ENCODE measurements around the gene CRYBA1.
A peak's percentile ranks its signal among the peaks of the same experiment; 100 is the strongest.

Gene CRYBA1

GRCh38 chr17:29283496-29283895 is 36.8 kb downstream of the CRYBA1 start:
- TF ChIP-seq REST (IDR thresholded peaks at IDR 0.05; ENCODE audit: insufficient read depth in 1 of 2, low read depth in 2 of 2, low read length in 2 of 2) (no peak), FOXP2 (optimal IDR thresholded peaks at IDR 0.05; ENCODE audit: borderline replicate concordance, extremely low read depth, extremely low read length, insufficient read depth) (no peak), TAF1 (IDR thresholded peaks at IDR 0.05; ENCODE audit: borderline replicate concordance, insufficient read depth, low read length) (no peak), POLR2AphosphoS5 (IDR thresholded peaks at IDR 0.05; ENCODE audit: low read depth, low read length) (no peak), SIN3A (IDR thresholded peaks at IDR 0.05; ENCODE audit: borderline replicate concordance, insufficient read depth, low read length) (no peak)

DNA sequence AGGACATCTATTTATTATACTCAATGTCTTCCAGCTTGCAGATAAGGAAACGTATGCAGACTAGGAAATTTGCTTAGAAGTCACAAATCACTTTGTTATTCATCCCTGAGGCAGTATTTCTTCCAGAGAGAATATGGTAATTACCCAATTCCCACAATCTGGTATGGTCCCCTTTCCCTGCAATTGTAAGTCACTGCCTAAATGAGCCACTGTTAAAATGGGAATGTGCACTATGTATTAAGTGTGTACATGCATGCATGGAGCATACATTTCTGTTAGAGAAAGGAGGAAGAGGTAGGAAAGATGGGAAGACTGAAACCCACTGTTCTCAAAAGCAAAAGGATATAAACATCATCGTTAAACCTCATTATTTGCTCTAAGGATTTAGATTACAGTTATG is 37.3 kb downstream of the CRYBA1 start:
- TF ChIP-seq TAF1 (IDR thresholded peaks at IDR 0.05; ENCODE audit: borderline replicate concordance, insufficient read depth, low read length) (no peak), SIN3A (IDR thresholded peaks at IDR 0.05; ENCODE audit: borderline replicate concordance, insufficient read depth, low read length) (no peak), POLR2AphosphoS5 (IDR thresholded peaks at IDR 0.05; ENCODE audit: low read depth, low read length) (no peak), REST (IDR thresholded peaks at IDR 0.05; ENCODE audit: insufficient read depth in 1 of 2, low read depth in 2 of 2, low read length in 2 of 2) (no peak)

- TF ChIP-seq TAF1 (IDR thresholded peaks at IDR 0.05; ENCODE audit: borderline replicate concordance, insufficient read depth, low read length) (no peak), SIN3A (IDR thresholded peaks at IDR 0.05; ENCODE audit: borderline replicate concordance, insufficient read depth, low read length) (no peak), REST (IDR thresholded peaks at IDR 0.05; ENCODE audit: insufficient read depth in 1 of 2, low read depth in 2 of 2, low read length in 2 of 2) (no peak), FOXP2 (optimal IDR thresholded peaks at IDR 0.05; ENCODE audit: borderline replicate concordance, extremely low read depth, extremely low read length, insufficient read depth) (no peak), POLR2AphosphoS5 (IDR thresholded peaks at IDR 0.05; ENCODE audit: low read depth, low read length) (no peak)
Observed at GRCh38 chr17:29289852-29290251, 43.2 kb downstream of the CRYBA1 start.

DNA sequence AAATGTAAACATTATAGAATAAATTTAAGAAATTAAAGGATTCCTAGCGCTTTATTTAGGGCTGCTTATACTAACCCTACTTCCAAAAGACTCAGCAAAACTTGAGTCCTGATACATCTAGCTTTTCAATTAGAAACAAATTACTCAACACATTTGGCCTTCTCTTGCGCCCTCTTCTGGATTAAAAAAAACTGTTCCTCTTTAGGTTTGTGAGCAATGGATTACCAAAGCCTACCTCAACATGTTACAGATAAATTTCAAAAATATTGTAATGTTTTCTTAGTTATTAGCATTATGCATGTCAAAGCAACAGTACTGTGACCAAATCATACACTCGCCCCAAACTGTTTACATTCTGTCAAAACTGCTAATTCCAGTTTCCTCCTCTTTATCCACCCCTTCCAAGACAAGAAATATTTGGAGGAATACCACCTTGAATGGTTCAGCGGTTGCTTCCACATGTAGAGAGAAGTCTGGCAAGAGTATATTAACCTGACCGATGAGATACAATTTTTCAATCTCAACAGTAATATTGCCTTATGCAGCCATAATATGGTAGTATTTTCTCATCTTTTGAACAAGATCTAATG is 44.6 kb downstream of the CRYBA1 start:
- TF ChIP-seq FOXP2 (optimal IDR thresholded peaks at IDR 0.05; ENCODE audit: borderline replicate concordance, extremely low read depth, extremely low read length, insufficient read depth) (no peak), SIN3A (IDR thresholded peaks at IDR 0.05; ENCODE audit: borderline replicate concordance, insufficient read depth, low read length) (peak; percentile 87; the same call in 1 of the 2 replicates)

GRCh38 chr17:29292071-29292991 is 45.7 kb downstream of the CRYBA1 start:
- TF ChIP-seq SIN3A (IDR thresholded peaks at IDR 0.05; ENCODE audit: borderline replicate concordance, insufficient read depth, low read length) = no peak
- no peak for TF ChIP-seq POLR2AphosphoS5 (IDR thresholded peaks at IDR 0.05; ENCODE audit: low read depth, low read length)
- TF ChIP-seq REST (IDR thresholded peaks at IDR 0.05; ENCODE audit: insufficient read depth in 1 of 2, low read depth in 2 of 2, low read length in 2 of 2) = no peak
- TF ChIP-seq FOXP2 (optimal IDR thresholded peaks at IDR 0.05; ENCODE audit: borderline replicate concordance, extremely low read depth, extremely low read length, insufficient read depth) = no peak
- no peak for TF ChIP-seq TAF1 (IDR thresholded peaks at IDR 0.05; ENCODE audit: borderline replicate concordance, insufficient read depth, low read length)

Data from PFSK-1 (cell line).